ELR (cell line): ENCODE data around the gene MAP3K10.
A peak's percentile ranks its signal among the peaks of the same experiment; 100 is the strongest.

ENCODE experiments used
- DNase-seq: peaks from one replicate; pipeline ENCODE4 v3.0.0-alpha.2; 2015; ENCODE audit warnings: low read depth

MAP3K10 gene

GRCh38 chr19:40174092-40174491, 17.1 kb upstream of the MAP3K10 start:
- DNase-seq = no peak

GRCh38 chr19:40175820-40176219, 15.4 kb upstream of the MAP3K10 start:
- no peak for DNase-seq

DNA sequence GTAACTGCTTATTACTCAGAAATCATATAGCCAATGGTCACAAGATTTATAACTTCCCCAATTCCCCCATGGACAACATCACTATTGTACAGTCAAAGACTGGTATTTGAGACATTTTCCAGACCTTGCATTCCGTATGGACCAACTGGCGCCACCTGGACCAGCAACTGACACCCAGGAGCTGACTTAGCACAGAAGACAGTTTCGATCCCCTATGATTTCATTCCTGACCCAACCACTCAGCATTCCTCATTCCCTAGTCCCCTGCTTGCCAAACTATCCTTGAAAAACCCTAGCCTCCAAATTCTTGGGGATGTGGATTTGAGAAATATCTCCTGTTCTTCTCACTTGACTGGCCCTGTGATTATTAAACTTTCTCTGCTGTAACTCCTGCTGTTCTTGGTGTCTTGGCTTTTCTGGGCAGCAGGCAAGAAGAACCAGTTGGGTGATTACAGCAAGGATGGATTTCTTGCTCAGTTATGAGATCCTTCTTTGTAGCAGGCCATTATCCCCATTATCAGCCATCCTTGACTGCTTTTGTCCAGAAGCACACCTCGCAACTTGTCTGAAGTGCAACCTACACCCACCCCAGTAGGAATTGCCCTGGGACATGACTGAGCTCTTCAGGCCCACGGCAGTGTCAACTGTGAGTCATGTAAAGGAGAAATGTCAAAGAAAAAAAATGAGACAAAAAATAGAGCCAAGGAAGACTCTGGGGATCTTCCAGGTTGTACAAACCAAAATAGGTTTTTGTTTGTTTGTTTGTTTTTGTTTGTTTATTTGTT, 13.7 kb upstream of the MAP3K10 start:
- DNase-seq = no peak

GRCh38 chr19:40178756-40179155, 12.5 kb upstream of the MAP3K10 start:
- no peak for DNase-seq

- DNase-seq = no peak
Observed at GRCh38 chr19:40184273-40184672, 7.0 kb upstream of the MAP3K10 start.

GRCh38 chr19:40191836-40192646, 815 bp downstream of the MAP3K10 start:
- DNase-seq = peak; percentile 53

DNA sequence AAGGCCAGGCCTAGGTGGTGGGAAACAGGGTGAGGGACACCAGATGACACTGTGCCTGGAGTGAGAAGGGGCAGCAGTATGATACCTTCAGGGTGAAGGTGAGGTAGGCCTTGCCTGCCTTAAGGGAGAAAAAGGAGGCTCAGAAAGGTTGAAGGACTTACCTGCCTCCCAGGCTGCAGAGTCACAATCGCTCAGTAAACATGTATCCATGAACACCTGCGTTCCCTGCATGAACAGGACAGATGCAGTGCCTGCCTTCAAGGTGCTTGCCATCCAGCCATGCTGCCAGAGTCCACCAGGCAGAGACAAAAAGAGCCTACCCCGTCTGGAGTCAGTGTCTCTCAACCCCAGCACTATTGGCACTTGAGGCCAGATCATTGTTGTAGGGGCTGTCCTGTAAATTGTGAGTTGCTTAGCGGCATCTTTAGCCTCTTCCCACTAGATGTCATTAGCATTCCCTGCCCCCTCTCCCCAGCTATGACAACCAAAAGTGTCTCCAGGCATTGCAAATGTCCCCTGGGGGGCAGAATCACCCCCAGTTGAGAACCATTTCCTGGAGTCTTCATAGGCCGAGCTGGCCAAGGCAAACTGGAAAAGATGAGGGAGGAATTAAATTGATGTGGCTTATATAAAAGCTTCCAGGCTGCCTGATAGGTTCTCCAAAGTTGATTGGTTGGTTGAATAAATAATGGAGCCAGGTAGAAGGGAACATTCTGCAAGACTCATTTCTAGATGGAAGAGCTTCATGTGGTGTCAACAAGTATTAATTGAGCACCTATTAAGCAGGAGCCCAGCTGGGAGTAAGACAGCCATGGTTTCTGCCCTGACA, 1.7 kb downstream of the MAP3K10 start:
- DNase-seq = no peak

DNA sequence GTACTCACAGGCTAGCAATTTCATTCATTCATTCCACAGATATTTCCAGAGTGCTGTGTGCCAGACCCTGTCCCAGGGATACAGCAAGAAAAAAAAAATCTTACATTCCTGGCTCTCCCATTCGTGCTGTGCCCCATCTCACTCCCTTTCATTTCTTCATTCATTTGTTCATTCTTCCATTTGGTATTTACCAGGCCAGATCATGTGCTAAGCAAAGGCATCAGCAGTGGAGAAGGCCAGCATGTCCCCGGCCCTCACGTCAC, 2.3 kb downstream of the MAP3K10 start:
- no peak for DNase-seq

DNA sequence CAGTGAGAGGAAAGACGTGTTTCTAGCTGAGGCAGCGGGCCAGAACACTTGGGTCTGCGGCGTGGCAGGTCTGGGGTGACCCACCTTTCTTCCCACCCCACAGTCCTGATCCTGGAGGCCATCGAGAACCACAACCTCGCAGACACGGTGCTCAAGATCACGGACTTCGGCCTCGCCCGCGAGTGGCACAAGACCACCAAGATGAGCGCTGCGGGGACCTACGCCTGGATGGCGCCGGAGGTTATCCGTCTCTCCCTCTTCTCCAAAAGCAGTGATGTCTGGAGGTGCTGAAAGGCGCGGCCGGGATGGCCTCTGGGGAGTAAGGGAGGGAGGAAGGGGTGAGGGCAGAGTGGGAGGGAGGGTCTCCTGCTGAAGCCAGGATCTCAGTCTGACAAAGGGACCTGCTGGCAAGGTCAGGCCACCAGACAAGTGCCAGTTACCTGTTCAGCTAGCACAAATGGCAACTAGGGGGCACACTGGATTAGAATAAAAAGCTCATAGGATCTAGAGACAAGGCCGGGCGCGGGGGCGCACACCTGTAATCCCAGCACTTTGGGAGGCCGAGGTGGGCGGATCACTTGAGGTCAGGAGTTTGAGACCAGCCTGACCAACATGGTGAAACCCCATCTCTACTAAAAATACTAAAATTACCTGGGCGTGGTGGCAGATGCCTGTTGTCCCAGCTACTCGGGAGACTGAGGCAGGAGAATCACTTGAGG, 7.2 kb downstream of the MAP3K10 start:
- no peak for DNase-seq

GRCh38 chr19:40200341-40201099, 9.3 kb downstream of the MAP3K10 start:
- peak; percentile 35 for DNase-seq

DNA sequence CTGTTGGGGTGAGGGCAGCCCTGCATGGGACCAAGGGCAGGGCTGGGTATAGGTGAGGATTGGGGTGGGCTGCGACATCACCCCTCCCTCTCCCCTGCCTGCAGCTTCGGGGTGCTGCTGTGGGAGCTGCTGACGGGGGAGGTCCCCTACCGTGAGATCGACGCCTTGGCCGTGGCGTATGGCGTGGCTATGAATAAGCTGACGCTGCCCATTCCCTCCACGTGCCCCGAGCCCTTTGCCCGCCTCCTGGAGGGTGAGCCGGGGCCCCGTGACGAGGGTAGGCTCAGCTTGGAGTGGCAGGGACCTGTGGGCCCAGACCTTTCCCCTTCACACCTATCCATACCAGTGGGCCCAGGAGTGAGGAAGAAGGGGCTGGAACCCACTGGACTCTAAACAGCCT, 13.2 kb downstream of the MAP3K10 start:
- DNase-seq = no peak

GRCh38 chr19:40205760-40206159, 14.5 kb downstream of the MAP3K10 start:
- no peak for DNase-seq

- DNase-seq = no peak
Observed at GRCh38 chr19:40208602-40209001, 17.4 kb downstream of the MAP3K10 start.

- no peak for DNase-seq
Observed at GRCh38 chr19:40210889-40211288, 19.7 kb downstream of the MAP3K10 start.

GRCh38 chr19:40213251-40213829, 22.1 kb downstream of the MAP3K10 start:
- no peak for DNase-seq

- DNase-seq = no peak
Observed at GRCh38 chr19:40213882-40214570, 22.8 kb downstream of the MAP3K10 start.

DNA sequence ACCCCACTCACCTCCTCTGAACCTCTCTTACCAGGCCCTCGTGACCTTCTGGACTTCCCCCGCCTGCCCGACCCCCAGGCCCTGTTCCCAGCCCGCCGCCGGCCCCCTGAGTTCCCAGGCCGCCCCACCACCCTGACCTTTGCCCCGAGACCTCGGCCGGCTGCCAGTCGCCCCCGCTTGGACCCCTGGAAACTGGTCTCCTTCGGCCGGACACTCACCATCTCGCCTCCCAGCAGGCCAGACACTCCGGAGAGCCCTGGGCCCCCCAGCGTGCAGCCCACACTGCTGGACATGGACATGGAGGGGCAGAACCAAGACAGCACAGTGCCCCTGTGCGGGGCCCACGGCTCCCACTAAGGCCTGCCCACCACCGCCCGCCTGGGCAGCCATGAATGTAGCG, 23.7 kb downstream of the MAP3K10 start:
- no peak for DNase-seq

DNA sequence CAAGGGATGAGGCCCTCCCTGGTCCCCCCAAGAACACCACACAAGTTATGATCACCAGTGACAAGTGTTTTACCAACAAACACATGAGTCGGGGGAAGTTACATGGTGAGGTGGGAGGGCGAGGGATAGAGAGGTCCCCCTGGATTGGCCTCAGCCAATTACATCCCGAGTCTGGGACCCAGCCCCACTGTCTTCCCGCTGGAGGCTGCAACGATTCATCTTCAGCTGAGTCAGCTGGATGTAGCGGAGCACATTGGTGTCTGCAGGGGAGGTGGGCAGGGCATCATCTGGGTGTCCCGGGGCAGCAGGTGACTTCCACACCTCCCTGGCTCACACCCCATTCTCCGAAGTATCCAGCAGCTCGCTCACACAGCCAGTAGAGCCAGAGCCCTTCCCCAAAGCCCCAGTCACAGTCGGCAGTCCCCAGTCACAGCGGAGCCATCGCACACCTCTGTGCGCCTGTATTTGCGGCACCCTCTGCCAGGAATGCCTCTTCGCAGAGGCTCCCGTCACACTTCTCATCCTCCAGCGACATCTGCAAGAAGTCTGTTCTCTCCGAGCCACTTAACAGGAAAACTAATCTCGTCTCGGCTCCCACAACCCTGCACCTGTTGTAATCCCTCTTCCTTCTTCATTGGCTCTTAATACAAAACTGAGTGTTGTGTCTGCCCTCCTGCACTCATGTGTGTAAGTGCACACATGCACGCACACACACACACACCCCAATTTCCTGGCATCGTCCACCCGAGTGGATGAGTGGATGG, 25.0 kb downstream of the MAP3K10 start:
- no peak for DNase-seq

- no peak for DNase-seq
Observed at GRCh38 chr19:40216777-40217026, 25.5 kb downstream of the MAP3K10 start.
